Lower lobe of right lung (tissue), 2 donors: ENCODE data around the gene DENND6B. TPM values are rescaled to one million over a fixed set of nuclear protein-coding genes. Genes with fewer than 3 reads are reported as not detected.

Source experiments
- ATAC-seq, 2 donors: fragments of 200-7000 bp; cut with Tn5 transposase; one replicate each; pipeline ENCODE4 v1.9.1; 2020 to 2022; ENCODE audit warnings: mild to moderate bottlenecking in 2 of 2, moderate library complexity in 2 of 2
- DNase-seq: peaks from one replicate; pipeline ENCODE4 v3.0.0-alpha.2; 2020
- H3K27ac ChIP-seq: fragments of 200-600 bp; one replicate; pipeline ENCODE4 v1.8.0; 2022
- H3K27me3 ChIP-seq: fragments of 200-600 bp; one replicate; pipeline ENCODE4 v1.8.0; 2022; ENCODE audit warnings: low read depth
- H3K36me3 ChIP-seq: fragments of 200-600 bp; one replicate; pipeline ENCODE4 v1.8.0; 2022; ENCODE audit warnings: mild to moderate bottlenecking
- H3K4me1 ChIP-seq: fragments of 200-600 bp; one replicate; pipeline ENCODE4 v1.8.0; 2022
- H3K4me3 ChIP-seq: fragments of 200-600 bp; one replicate; pipeline ENCODE4 v1.8.0; 2022; ENCODE audit warnings: mild to moderate bottlenecking
- H3K9me3 ChIP-seq: fragments of 200-600 bp; one replicate; pipeline ENCODE4 v1.8.0; 2022
- intact Hi-C: fragments of 100-400 bp; cut with DNase I; formaldehyde crosslinking; loops from one replicate; pipeline ENCODE4 v1.11.0; 2022
- total RNA-seq: library from RNA; stranded (reverse); fragmentation: NEBNext Ultra II Directional; extraction: Animal tissue kit (Norgen Biotek cat#: 25700); gene quantifications from one replicate; pipeline ENCODE4 v1.2.1, GENCODE V29; 2021
- TF ChIP-seq, protein P1 (sequence below): fragments of 200-600 bp; IDR thresholded peaks from one replicate; pipeline ENCODE4 v1.8.0; 2022; ENCODE audit warnings: antibody characterized with exemption, mild to moderate bottlenecking
- donor health status: DM: no; HTN: yes; CAD: no; lungs with severe emphysema.

DENND6B gene
- total RNA-seq, 1 donor from 2014 or later = 14.4 TPM

DNA sequence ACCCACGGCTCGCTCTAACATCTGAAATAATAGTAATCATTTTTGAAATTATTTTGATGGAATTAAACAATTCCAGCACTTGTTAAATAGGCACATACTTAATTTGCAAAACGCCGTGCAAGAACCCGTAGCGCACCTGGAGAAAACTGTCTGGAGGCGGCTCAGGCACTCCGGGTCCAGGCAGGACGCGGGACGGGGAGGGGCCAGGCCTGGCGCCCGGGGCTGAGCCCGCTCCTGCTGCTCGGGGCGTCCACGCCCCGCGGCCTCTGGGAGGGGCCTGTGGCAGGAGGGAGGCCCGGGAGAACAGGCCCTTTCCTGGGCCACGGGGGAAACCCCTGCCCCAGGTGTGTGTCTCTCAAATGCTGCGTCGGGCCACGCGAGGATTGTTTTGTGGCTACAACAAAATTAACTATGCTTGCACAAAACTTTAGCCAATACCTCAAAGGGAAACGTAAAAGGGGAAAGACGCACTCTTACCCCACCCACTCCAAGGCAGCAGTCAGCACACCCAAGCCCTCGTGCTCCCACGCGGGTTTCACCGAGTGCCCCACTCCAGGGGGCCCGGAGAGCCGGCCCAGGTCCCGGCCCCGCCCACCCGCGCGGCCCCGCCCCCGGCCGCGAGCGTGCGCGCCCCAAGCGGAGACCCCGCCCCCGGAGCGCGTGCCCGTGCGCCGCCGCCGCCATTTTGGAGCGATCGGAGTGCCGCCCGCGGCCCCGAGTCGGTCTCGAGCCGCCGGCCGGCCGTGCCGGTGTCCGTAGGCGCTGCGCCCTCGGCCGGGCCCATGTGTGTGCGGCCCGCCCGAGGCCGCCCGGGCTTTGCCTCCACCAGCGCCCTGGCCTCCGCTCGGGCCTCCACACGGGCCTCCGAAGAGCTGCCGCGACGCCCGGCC, 16.1 kb upstream of the DENND6B start, which contains the start of gene PPP6R2:
PPP6R2 (plus strand) TSS at position 677 of the 890 bp plus-strand sequence. CDS start 50,582 bp downstream, outside the sequence.
- peak; percentile 95 to 96 for ATAC-seq
- intact Hi-C loops = no loop called here
- H3K4me1 ChIP-seq = peaks cover 12% of the 10 kb centered on the region
- H3K9me3 ChIP-seq = no peaks in the 10 kb centered on the region
- H3K4me3 ChIP-seq = peak within 1 kb of the TSS; percentile 68
- TF ChIP-seq, protein P1, sequence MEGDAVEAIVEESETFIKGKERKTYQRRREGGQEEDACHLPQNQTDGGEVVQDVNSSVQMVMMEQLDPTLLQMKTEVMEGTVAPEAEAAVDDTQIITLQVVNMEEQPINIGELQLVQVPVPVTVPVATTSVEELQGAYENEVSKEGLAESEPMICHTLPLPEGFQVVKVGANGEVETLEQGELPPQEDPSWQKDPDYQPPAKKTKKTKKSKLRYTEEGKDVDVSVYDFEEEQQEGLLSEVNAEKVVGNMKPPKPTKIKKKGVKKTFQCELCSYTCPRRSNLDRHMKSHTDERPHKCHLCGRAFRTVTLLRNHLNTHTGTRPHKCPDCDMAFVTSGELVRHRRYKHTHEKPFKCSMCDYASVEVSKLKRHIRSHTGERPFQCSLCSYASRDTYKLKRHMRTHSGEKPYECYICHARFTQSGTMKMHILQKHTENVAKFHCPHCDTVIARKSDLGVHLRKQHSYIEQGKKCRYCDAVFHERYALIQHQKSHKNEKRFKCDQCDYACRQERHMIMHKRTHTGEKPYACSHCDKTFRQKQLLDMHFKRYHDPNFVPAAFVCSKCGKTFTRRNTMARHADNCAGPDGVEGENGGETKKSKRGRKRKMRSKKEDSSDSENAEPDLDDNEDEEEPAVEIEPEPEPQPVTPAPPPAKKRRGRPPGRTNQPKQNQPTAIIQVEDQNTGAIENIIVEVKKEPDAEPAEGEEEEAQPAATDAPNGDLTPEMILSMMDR = peak; percentile 4
- no peaks in the 10 kb centered on the region for H3K27me3 ChIP-seq
- peak within 1 kb of the TSS; percentile 81 for H3K27ac ChIP-seq
- DNase-seq = peak; percentile 90
- H3K36me3 ChIP-seq = no peaks in the 10 kb centered on the region

DNA sequence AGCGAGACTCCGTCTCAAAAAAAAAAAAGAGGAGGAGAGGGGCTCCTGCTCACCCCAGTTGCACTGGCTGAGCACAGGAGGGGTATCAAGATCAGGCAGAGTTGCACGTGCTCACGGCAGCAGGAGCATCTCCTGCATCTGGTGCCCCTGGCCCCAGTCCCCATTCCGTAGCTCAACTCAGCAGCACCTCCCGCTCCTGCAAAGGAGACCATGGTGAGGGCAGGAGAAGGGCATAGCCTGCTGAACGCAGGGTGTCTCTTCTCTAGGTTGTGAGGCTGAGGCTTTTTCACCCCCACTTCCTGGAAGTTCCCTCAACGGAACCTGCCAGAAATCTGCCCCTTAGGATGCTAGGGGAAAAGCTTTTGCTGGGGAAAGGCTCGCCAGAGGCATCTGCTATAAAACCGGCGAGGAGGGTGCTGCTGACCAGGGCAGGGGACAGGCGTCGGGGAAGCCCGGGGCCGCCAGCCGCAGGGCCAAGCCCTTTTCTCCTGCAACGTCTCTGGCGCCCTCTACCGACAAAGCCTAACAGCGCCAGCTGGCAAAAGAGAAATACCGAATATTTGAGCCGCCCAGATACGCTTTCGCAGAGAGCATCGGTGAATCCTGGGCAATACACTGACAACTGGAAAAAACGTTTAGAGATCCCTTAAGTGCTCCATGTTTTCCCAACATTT, 15.3 kb upstream of the DENND6B start:
- no peaks in the 10 kb centered on the region for H3K36me3 ChIP-seq
- DNase-seq = peak; percentile 92
- H3K9me3 ChIP-seq = no peaks in the 10 kb centered on the region
- intact Hi-C loops = no loop called here
- peaks cover 12% of the 10 kb centered on the region for H3K4me1 ChIP-seq
- TF ChIP-seq, protein P1 = peak; percentile 96
- no peaks in the 10 kb centered on the region for H3K27me3 ChIP-seq
- H3K27ac ChIP-seq = peak overlapping the region; percentile 81
- H3K4me3 ChIP-seq = peak overlapping the region; percentile 68
- ATAC-seq = peak; percentile 92 to 93

DNA sequence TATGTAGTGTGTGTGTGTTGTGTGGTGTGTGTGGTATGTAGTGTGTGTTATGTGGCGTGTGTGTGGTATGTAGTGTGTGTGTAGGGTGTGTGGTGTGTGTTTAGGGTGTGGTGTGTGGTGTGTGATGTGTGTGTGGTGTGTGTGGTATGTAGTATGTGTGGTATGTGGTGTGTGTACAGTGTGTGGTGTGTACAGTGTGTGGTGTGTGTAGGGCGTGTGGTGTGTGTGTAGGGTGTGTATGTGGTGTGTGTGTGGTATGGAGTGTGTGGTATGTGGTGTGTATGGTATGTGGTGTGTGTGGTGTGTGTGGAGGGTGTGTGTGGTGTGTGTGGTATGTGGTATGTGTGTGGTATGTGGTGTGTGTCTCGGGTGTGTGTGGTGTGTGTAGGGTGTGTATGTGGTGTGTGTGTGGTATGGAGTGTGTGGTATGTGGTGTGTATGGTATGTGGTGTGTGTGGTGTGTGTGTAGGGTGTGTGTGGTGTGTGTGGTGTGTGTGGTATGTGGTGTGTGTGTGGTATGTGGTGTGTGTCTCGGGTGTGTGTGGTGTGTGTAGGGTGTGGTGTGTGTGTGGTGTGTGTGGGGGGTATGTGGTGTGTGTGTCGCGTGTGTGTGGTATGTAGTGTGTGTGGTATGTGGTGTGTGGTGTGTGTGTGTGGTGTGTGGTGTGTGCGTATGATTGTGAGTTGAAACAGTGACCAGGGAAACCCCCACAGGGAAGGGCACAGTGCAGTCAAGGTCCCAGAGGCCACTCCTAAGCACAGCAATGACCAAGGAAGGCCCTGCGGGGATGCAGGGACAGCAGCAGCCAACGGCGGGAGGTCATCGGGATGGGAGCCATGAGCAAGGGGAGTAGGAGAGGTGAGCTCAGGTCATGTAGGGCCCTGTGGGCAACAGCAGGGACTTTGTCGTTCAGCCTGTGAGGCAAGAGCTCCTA, 13.4 kb upstream of the DENND6B start:
- Histone ChIP-seq H3K9me3 (no peaks in the 10 kb centered on the region), H3K27ac (no peak overlapping the region), H3K36me3 (no peaks in the 10 kb centered on the region), H3K27me3 (no peaks in the 10 kb centered on the region), H3K4me1 (peaks cover 12% of the 10 kb centered on the region), H3K4me3 (no peak overlapping the region)
- TF ChIP-seq, protein P1 = no peak
- intact Hi-C loops = no loop called here
- no peak for ATAC-seq
- no peak for DNase-seq

DNA sequence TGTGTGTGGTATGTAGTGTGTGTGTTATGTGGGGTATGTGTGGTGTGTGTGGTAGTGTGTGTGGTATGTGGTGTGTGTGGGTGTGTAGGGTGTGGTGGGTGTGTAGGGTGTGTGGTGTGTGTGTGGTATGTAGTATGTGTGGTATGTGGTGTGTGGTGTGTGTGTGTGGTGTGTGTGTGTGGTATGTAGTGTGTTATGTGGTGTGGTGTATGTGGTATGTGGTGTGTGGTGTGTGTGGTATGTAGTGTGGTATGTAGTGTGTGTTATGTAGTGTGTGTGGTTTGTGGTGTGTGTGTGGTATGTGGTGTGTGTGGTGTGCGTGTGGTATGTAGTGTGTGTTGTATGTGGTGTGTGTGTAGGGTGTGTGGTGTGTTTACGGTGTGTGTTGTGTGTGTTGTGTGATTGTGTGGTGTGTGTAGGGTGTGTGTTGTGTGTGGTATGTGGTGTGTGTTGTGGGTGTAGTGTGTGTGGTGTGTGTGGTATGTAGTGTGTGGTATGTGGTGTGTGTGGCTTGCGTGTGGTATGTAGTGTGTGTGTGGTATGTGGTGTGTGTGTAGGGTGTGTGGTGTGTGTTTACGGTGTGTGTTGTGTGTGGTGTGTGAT, 12.1 kb upstream of the DENND6B start:
- no peak for ATAC-seq

More for the DNA sequence above, 12.1 kb upstream of the DENND6B start:
- no peaks in the 10 kb centered on the region for H3K36me3 ChIP-seq
- no peaks in the 10 kb centered on the region for H3K27me3 ChIP-seq
- no peak for DNase-seq
- H3K4me1 ChIP-seq = peaks cover 12% of the 10 kb centered on the region
- H3K9me3 ChIP-seq = no peaks in the 10 kb centered on the region
- intact Hi-C loops = no loop called here
- TF ChIP-seq, protein P1 = no peak
- no peak overlapping the region for H3K27ac ChIP-seq
- H3K4me3 ChIP-seq = no peak overlapping the region
